ENCODE results near the gene HM13. TPM values are rescaled to one million over a fixed set of nuclear protein-coding genes. Genes with fewer than 3 reads are reported as not detected.

Gene HM13
- total and polyA plus RNA-seq, 8 donors = 98.9 to 282 (median 114) TPM

GRCh38 chr20:31566658-31567379 is 52.6 kb downstream of the HM13 start:
- Histone ChIP-seq H3K9me3 (no peaks in the 10 kb centered on the region), H3K4me1 (peaks cover 0 to 68% of the 10 kb centered on the region in 2 donors), H3K27me3 (no peaks in the 10 kb centered on the region), H3K27ac (peak overlapping the region in 1 of 2 donors; percentile 37), H3K36me3 (peaks cover 0 to 92% of the 10 kb centered on the region in 2 donors), H3K4me3 (no peak overlapping the region)
- no peak for TF ChIP-seq CTCF (IDR thresholded peaks at IDR 0.05)
- intact Hi-C loops (cut with DNase I) = loop anchor here in 1 of 2 donors (10.0 kb wide), 1 partner anchor 48 kb away; no protein-coding TSS in a partner anchor
- no peak for DNase-seq
- no peak for ATAC-seq

- no peak overlapping the region for H3K4me3 ChIP-seq
- peak overlapping the region in 1 of 2 donors; percentile 37 for H3K27ac ChIP-seq
- H3K4me1 ChIP-seq = peaks cover 4 to 69% of the 10 kb centered on the region in 2 donors
- H3K27me3 ChIP-seq = no peaks in the 10 kb centered on the region
- intact Hi-C loops (cut with DNase I) = loop anchor here in 1 of 2 donors (10.0 kb wide), 1 partner anchor 47 kb away; no protein-coding TSS in a partner anchor
- H3K36me3 ChIP-seq = peaks cover 0 to 87% of the 10 kb centered on the region in 2 donors
- H3K9me3 ChIP-seq = no peaks in the 10 kb centered on the region
- ATAC-seq (no peak), DNase-seq (no peak)
- no peak for TF ChIP-seq CTCF (IDR thresholded peaks at IDR 0.05)
Observed at GRCh38 chr20:31567380-31567720, 53.1 kb downstream of the HM13 start.

- intact Hi-C loops (cut with DNase I) = loop anchor here in 1 of 2 donors (10.0 kb wide), 1 partner anchor 47 kb away; no protein-coding TSS in a partner anchor
- no peak for DNase-seq
- no peak for TF ChIP-seq CTCF (IDR thresholded peaks at IDR 0.05)
- Histone ChIP-seq H3K4me3 (no peak overlapping the region), H3K4me1 (peaks cover 7 to 65% of the 10 kb centered on the region in 2 donors), H3K27ac (peak overlapping the region; percentile 36 to 96), H3K36me3 (peaks cover 0 to 78% of the 10 kb centered on the region in 2 donors), H3K9me3 (no peaks in the 10 kb centered on the region), H3K27me3 (no peaks in the 10 kb centered on the region)
- no peak for ATAC-seq
Observed at GRCh38 chr20:31568041-31568731, 53.9 kb downstream of the HM13 start.

GRCh38 chr20:31568773-31569162 is 54.5 kb downstream of the HM13 start:
- Histone ChIP-seq H3K4me3 (no peak overlapping the region), H3K27ac (peak overlapping the region; percentile 63 to 96), H3K4me1 (peaks cover 10 to 67% of the 10 kb centered on the region in 2 donors), H3K36me3 (peaks cover 0 to 73% of the 10 kb centered on the region in 2 donors), H3K9me3 (no peaks in the 10 kb centered on the region), H3K27me3 (no peaks in the 10 kb centered on the region)
- DNase-seq (no peak), ATAC-seq (no peak)
- intact Hi-C loops (cut with DNase I) = loop anchor here in 1 of 2 donors (10.0 kb wide), 1 partner anchor 46 kb away; no protein-coding TSS in a partner anchor
- TF ChIP-seq CTCF (IDR thresholded peaks at IDR 0.05) = no peak

Measured in left lung (tissue), 10 donors.